ENCODE measurements around the gene FAM20A.

- TF ChIP-seq EZH2 (IDR thresholded peaks at IDR 0.05; ENCODE audit: borderline replicate concordance, insufficient read depth, low read depth, low read length, poor library complexity, severe bottlenecking) (no peak), CTCF (IDR thresholded peaks at IDR 0.05) (no peak)
Measured at GRCh38 chr17:68578236-68578635, 22.9 kb downstream of the FAM20A start.

Data from B cell (primary cell).